PC-9 (cell line): ENCODE data around the gene SRPK2. TPM values are rescaled to one million over a fixed set of nuclear protein-coding genes. Genes with fewer than 3 reads are reported as not detected.

ENCODE experiments used
- BruUV-seq: library from RNA; stranded (reverse); fragments of 400-500 nt; replicated peaks from 2 replicates; lab custom pipeline; 2021; lab: Mats Ljungman, UMichigan
- CTCF ChIA-PET: fragments of 300-600 bp; sonication (Branson Sonifier 250); formaldehyde crosslinking; loops from one replicate; lab custom pipeline; 2022; ENCODE audit warnings: antibody characterized with exemption; lab: Charles Lee
- POLR2A ChIA-PET: fragments of 300-600 bp; sonication (Branson Sonifier 250); formaldehyde crosslinking; loops from one replicate; lab custom pipeline; 2022; ENCODE audit warnings: antibody characterized with exemption; ENCODE audit not compliant: unreplicated experiment; lab: Charles Lee
- DNase-seq, 2 experiments: peaks; one replicate each; pipeline versions ENCODE4 v3.0.0 to v3.0.0-alpha.2; 2015 to 2022; ENCODE audit warnings: mixed read lengths in 1 of 2
- H2AFZ ChIP-seq: fragments of 200-600 bp; sonication (generic); 2 replicates; pipeline ENCODE4 v1.8.1; 2017; ENCODE audit warnings: antibody characterized with exemption
- H3F3A ChIP-seq: fragments of 200-600 bp; sonication (generic); 2 replicates; pipeline ENCODE4 v1.8.1; 2017; ENCODE audit warnings: antibody characterized with exemption, mild to moderate bottlenecking, low read depth; ENCODE audit not compliant: insufficient read depth
- H3K27ac ChIP-seq: fragments of 200-600 bp; sonication (generic); 2 replicates; pipeline ENCODE4 v1.6.1; 2016; ENCODE audit warnings: mixed run types
- H3K27me3 ChIP-seq: fragments of 200-600 bp; sonication (generic); 2 replicates; pipeline ENCODE4 v1.6.1; 2016; ENCODE audit warnings: low read depth, mixed run types; ENCODE audit not compliant: insufficient read depth
- H3K36me3 ChIP-seq: fragments of 200-600 bp; sonication (generic); 2 replicates; pipeline ENCODE4 v1.6.1; 2016; ENCODE audit warnings: low read depth, mixed run types
- H3K4me1 ChIP-seq: fragments of 200-600 bp; sonication (generic); replicated peaks from 2 replicates; pipeline ENCODE4 v1.6.1; 2016; ENCODE audit warnings: mixed run types; ENCODE audit not compliant: insufficient read depth
- H3K4me2 ChIP-seq: fragments of 200-600 bp; sonication (generic); 2 replicates; pipeline ENCODE4 v1.6.1; 2017; ENCODE audit warnings: mixed run types
- H3K4me3 ChIP-seq: fragments of 200-600 bp; sonication (generic); 2 replicates; pipeline ENCODE4 v1.6.1; 2016; ENCODE audit warnings: mixed run types
- H3K79me2 ChIP-seq: fragments of 200-600 bp; sonication (generic); 2 replicates; pipeline ENCODE4 v1.6.1; 2017; ENCODE audit warnings: low read depth, mixed run types
- H3K9me2 ChIP-seq: fragments of 200-600 bp; sonication (generic); 2 replicates; pipeline ENCODE4 v1.8.1; 2017; ENCODE audit warnings: mild to moderate bottlenecking; ENCODE audit not compliant: insufficient read depth
- H3K9me3 ChIP-seq: fragments of 200-600 bp; sonication (generic); 2 replicates; pipeline ENCODE4 v1.8.1; 2016; ENCODE audit warnings: low read depth; ENCODE audit not compliant: insufficient read depth
- H4K20me1 ChIP-seq: fragments of 200-600 bp; sonication (generic); 2 replicates; pipeline ENCODE4 v1.8.1; 2017; ENCODE audit not compliant: insufficient read depth
- CTCF ChIP-seq: fragments of 200-600 bp; sonication (generic); conservative IDR thresholded peaks from 2 replicates; pipeline ENCODE4 v1.6.1; 2017; ENCODE audit warnings: mixed run types, antibody characterized with exemption, mild to moderate bottlenecking, moderate library complexity
- EZH2 ChIP-seq: fragments of 200-600 bp; sonication (generic); IDR thresholded peaks from 2 replicates; pipeline ENCODE4 v1.8.0; 2017; ENCODE audit warnings: antibody characterized with exemption, low read depth
- intact Hi-C: fragments of 100-400 bp; cut with micrococcal nuclease; formaldehyde crosslinking; loops from one replicate; pipeline ENCODE4 v1.10.0; 2022; ENCODE audit not compliant: unreplicated experiment
- total RNA-seq: library from RNA; stranded (reverse); gene quantifications from 2 replicates; pipeline ENCODE4 v1.2.3, GENCODE V29; 2021

Gene SRPK2
- total RNA-seq, 1 experiment from 2014 or later, result 60.6 TPM

- no peak overlapping the region for H3K4me3 ChIP-seq
- H3K9me2 ChIP-seq, result no peaks in the 10 kb centered on the region
- no peak overlapping the region for H3K4me2 ChIP-seq
- H2AFZ ChIP-seq, result no peak overlapping the region
- DNase-seq, result peak in 1 of 2 experiments; percentile 58
- peaks cover 14% of the 10 kb centered on the region; the same call in 1 of the 2 replicates for H3K36me3 ChIP-seq
- POLR2A ChIA-PET, result interaction anchor here (0.7 to 1.1 kb wide), 2 partner anchors 82 to 83 kb away, joined by 6 to 10 read pairs; partner anchors contain the start of gene KMT2E
- peaks cover 7% of the 10 kb centered on the region; the same call in 1 of the 2 replicates for H3K4me1 ChIP-seq
- no peaks in the 10 kb centered on the region for H3K79me2 ChIP-seq
- no peak for TF ChIP-seq CTCF
- TF ChIP-seq EZH2, result no peak
- intact Hi-C loops, result loop anchor here (2.0 to 5.0 kb wide), 2 partner anchors 114 to 174 kb away; no protein-coding TSS in a partner anchor
- peaks cover 4% of the 10 kb centered on the region; the same call in 1 of the 2 replicates for H4K20me1 ChIP-seq
- CTCF ChIA-PET, result interaction anchor here (0.7 kb wide), 1 partner anchor 101 kb away, joined by 4 read pairs; no protein-coding TSS in a partner anchor
- H3K27me3 ChIP-seq, result no peaks in the 10 kb centered on the region
- peaks cover 15% of the 10 kb centered on the region; the same call in 1 of the 2 replicates for H3F3A ChIP-seq
- no TSS peak for BruUV-seq
- no peak overlapping the region for H3K27ac ChIP-seq
- H3K9me3 ChIP-seq, result no peaks in the 10 kb centered on the region
These were observed 292.4 kb downstream of the SRPK2 start for GRCh38 chr7:105096306-105096705.

- ChIA-PET CTCF (no interaction called here), POLR2A (no interaction called here)
- H3K4me3 ChIP-seq, result no peak overlapping the region
- peaks cover 5% of the 10 kb centered on the region; the same call in 1 of the 2 replicates for H4K20me1 ChIP-seq
- peaks cover 17% of the 10 kb centered on the region; the same call in 1 of the 2 replicates for H3F3A ChIP-seq
- no peaks in the 10 kb centered on the region for H3K79me2 ChIP-seq
- no peaks in the 10 kb centered on the region for H3K27me3 ChIP-seq
- no TSS peak for BruUV-seq
- H3K27ac ChIP-seq, result no peak overlapping the region
- peaks cover 20% of the 10 kb centered on the region; the same call in 1 of the 2 replicates for H3K36me3 ChIP-seq
- no peak overlapping the region for H2AFZ ChIP-seq
- H3K9me3 ChIP-seq, result no peaks in the 10 kb centered on the region
- no peak for TF ChIP-seq EZH2
- TF ChIP-seq CTCF, result no peak
- intact Hi-C loops, result loop anchor here (5.0 kb wide), 1 partner anchor 113 kb away; no protein-coding TSS in a partner anchor
- peaks cover 7% of the 10 kb centered on the region; the same call in 1 of the 2 replicates for H3K4me1 ChIP-seq
- H3K4me2 ChIP-seq, result no peak overlapping the region
- no peak for DNase-seq
- H3K9me2 ChIP-seq, result no peaks in the 10 kb centered on the region
These were observed 293.8 kb downstream of the SRPK2 start for GRCh38 chr7:105094966-105095365.

- no peak for DNase-seq
- CTCF ChIA-PET, result no interaction called here
- TF ChIP-seq EZH2, result no peak
- Histone ChIP-seq H4K20me1 (peaks cover 19% of the 10 kb centered on the region), H3K36me3 (peaks cover 42% of the 10 kb centered on the region), H3K4me1 (no peaks in the 10 kb centered on the region), H3K4me2 (no peak overlapping the region), H2AFZ (no peak overlapping the region), H3K27me3 (no peaks in the 10 kb centered on the region), H3K4me3 (no peak overlapping the region), H3K27ac (no peak overlapping the region), H3F3A (peaks cover 16% of the 10 kb centered on the region; the same call in 1 of the 2 replicates), H3K9me2 (no peaks in the 10 kb centered on the region), H3K9me3 (no peaks in the 10 kb centered on the region), H3K79me2 (no peaks in the 10 kb centered on the region)
- no TSS peak for BruUV-seq
- intact Hi-C loops, result no loop called here
- POLR2A ChIA-PET, result no interaction called here
These were observed 300.3 kb downstream of the SRPK2 start for GRCh38 chr7:105088456-105088855.
